Stimulated activated CD8-positive, alpha-beta memory T cell treated with anti-CD3 and anti-CD28 coated beads, Interleukin-2, amount 100 ng/mL, for 48 hours (primary cell): ENCODE results near the gene MICAL3.
A peak's percentile ranks its signal among the peaks of the same experiment; 100 is the strongest.
"Not testable (repeated sequence)": the region's sequence is repeated elsewhere in the genome, so short reads cannot be mapped to it uniquely, and the experiment has no call there.

Source experiments
- DNase-seq, 2 donors: peaks; one replicate each; pipeline ENCODE4 v3.0.0-alpha.2; 2020; ENCODE audit warnings: low read depth in 2 of 2

MICAL3 gene, protein sequence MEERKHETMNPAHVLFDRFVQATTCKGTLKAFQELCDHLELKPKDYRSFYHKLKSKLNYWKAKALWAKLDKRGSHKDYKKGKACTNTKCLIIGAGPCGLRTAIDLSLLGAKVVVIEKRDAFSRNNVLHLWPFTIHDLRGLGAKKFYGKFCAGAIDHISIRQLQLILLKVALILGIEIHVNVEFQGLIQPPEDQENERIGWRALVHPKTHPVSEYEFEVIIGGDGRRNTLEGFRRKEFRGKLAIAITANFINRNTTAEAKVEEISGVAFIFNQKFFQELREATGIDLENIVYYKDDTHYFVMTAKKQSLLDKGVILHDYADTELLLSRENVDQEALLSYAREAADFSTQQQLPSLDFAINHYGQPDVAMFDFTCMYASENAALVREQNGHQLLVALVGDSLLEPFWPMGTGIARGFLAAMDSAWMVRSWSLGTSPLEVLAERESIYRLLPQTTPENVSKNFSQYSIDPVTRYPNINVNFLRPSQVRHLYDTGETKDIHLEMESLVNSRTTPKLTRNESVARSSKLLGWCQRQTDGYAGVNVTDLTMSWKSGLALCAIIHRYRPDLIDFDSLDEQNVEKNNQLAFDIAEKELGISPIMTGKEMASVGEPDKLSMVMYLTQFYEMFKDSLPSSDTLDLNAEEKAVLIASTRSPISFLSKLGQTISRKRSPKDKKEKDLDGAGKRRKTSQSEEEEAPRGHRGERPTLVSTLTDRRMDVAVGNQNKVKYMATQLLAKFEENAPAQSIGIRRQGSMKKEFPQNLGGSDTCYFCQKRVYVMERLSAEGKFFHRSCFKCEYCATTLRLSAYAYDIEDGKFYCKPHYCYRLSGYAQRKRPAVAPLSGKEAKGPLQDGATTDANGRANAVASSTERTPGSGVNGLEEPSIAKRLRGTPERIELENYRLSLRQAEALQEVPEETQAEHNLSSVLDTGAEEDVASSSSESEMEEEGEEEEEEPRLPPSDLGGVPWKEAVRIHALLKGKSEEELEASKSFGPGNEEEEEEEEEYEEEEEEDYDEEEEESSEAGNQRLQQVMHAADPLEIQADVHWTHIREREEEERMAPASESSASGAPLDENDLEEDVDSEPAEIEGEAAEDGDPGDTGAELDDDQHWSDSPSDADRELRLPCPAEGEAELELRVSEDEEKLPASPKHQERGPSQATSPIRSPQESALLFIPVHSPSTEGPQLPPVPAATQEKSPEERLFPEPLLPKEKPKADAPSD (N-terminal part only)

DNA sequence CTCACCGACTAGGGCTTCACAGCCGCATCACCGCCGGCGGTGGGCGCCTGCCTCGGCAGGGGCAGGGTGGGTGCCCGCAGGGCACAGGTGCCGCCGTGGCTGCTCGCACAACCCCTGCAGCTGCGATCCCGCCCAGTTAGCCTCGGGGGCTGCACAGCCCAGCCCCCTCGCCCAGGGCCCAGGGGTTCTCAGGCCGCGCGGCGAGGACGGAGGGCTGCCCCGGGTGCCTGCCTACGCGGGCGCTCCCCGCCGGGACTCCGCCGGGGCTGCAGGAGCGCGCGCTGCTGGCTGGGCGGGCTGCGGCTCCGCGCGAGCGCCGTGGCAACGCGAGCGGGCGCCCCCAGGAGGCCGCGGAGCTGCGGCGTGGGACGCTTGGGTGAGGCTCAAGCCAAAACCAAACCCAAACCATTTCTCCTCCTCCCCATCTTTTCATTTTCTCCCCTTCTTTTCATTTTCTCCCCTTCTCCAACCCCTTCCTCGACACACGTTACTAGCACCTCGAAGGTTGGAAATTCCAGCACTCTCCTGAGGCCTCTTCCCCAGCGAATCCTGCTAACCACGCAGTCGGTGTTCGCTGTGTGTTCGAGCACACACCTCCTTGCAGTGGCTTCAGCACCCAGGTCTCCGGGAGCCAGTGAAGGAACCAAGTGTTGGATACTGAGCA is at the start of gene MICAL3:
TSS of gene MICAL3 (minus strand) at position 286 of the 664 bp plus-strand sequence. CDS start 117,749 bp downstream, outside the sequence.
- peak; percentile 49 to 56 for DNase-seq

- DNase-seq: not testable (repeated sequence)
Measured at GRCh38 chr22:18073927-18074326, 49.6 kb upstream of the MICAL3 start.

GRCh38 chr22:18073467-18073866 is 49.1 kb upstream of the MICAL3 start:
- no peak for DNase-seq

DNA sequence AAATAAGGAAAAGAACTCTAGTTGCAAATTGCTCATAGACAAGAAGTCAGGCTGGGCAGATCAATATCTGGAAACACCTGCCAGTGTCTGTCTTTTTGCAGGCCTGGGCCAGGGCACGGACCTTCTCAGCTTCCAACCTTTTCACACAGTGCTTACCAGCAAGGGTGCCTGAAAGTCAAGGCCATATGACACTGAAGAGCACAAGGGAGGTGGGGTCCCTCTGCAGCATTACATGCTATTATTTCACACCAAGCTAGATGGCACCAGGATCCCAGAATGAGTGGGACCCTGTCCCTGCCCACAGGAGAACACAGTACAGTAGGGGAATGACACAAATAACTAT is 47.6 kb upstream of the MICAL3 start:
- no peak for DNase-seq

DNA sequence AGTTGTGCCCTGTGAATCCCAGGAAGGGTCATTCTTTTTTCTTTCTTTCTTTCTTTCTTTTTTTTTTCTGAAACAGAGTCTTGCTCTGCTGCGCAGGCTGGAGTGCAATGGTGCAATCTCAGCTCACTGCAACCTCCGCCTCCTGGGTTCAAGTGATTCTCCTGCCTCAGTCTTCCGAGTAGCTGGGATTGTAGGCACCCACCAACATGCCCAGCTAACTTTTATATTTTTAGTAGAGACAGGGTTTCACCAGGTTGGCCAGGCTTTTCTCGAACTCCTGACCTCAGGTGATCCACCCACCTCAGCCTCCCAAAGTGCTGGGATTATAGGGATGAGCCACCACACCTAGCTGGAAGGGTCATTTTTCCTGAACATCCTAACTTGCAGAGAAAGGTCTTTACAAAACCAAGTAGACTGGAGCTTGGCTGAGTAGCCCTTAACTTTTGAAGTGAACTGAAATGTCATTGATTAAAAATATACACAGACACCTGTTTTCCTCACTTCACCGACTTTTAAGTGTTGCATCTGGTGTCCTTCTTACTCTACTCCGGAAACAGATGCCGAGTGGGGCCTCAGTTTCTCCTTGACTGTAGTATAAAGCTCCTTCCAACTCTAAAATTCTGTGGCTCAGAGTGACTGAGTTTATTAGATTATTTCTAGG is 47.1 kb upstream of the MICAL3 start:
- DNase-seq: not testable (repeated sequence)

DNA sequence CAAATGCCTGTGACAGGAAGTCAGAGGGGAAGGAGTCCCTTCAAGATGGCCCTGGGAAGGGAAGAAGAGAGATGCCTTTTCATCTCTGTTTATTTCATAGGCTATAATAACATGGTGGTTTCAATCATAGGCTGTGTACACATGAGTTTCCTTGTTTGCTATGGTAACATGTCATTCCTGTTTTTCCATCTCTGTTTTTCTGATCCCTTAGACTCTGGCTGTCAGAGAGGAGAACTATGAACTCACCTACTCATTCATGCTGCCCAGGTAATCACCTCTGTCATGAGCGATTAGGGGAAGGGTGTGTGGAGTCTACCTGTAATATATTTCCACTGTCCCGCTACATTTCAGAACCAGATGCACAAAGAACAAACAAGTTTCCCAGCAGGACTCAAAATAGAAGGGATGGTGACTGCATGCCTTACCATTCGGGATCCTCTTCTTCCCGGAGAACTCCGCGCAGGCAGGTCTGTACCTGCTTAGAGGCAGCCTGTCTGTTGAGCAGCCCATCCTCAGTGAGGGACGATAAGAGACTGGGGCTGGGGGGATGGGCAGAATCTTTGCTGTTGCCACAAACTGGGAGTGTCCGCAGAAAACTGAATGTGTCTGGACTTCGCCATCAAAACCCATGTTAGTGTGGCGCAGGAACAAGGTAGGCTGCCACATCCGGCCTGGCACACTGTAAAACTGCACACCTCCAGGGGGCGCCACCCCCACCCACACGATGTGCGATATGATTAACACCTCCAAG is 46.4 kb upstream of the MICAL3 start:
- no peak for DNase-seq

DNA sequence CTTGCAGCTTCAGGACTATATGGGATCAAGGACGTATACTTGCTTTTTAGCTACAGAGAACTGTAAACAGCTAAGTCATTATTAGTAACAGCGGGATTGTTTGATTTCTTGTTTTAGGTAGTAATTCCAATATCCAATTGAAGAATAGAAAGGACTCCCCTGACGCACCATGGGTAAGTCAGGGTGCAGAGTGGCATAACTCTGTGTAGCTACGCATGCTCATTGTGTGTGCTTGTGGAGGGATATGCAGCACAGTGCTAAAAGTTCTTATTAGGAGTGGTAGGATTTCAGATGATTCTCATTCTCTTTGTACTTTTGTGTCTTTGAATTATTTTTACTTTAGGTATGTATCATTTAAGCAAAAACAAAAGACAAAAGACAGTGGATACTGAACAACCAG is 45.7 kb upstream of the MICAL3 start:
- DNase-seq: no peak

- no peak for DNase-seq
Measured at GRCh38 chr22:18069041-18069440, 44.7 kb upstream of the MICAL3 start.

GRCh38 chr22:18068381-18068988 is 44.1 kb upstream of the MICAL3 start:
- DNase-seq: no peak

GRCh38 chr22:18067548-18068341 is 43.4 kb upstream of the MICAL3 start:
- DNase-seq: no peak

DNA sequence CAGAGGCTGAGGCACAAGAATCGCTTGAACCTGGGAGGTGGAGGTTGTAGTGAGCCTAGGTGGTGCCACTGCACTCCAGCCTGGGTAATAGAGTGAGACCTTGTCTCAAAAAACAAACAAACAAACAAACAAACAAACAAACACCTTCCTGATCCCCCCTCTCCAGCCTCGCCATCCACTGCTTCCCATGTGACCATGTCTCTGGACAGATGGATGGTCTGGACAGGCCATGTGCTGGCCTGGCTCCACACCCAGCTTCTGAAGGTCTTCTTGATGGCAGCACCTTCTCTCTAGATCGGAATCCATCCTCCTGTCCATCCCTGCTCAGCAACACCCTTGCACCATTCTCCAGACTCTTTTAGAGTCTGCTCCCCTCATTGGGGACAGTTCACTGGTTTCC is 42.8 kb upstream of the MICAL3 start:
- DNase-seq: no peak

- no peak for DNase-seq
Measured at GRCh38 chr22:18066181-18066859, 42.0 kb upstream of the MICAL3 start.

DNA sequence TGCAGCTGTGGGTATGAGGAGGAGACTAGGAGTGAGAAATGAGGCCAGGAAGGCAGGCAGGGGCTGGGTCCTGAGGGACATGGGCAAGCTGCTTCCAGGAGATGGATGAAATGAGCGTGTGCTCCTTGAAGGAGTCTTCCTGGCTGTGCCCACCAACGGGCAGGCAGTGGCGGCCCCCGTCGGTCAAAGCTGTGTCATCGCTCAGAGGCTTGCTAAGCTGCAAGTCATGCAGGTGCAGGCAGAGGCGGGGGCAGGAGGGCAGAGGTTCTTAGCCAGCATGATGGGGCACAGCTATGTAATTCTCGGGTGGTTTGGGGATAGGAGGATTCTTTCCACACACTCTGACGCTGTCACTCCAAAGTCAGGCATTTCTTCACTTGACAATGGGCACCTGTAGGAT is 40.9 kb upstream of the MICAL3 start:
- DNase-seq: no peak

DNA sequence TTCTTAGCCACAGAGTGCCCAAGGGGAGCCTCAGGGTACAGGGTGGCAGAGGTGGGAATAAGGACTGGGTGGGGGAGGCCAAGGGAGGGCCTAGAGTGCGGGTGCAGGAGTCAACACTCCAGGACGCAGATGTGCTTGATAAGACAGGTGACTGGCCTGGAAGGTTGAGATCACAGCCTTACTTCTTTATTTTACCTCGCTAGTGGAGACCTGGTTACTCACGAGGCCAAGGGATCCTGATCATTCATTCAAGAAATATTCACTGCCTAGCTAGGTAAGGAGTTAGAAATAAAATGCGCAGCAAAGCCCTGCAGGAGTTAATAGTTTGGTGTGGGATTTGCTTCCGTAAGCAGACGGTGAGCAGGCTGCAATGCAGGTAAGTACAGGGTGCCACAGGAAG is 40.3 kb upstream of the MICAL3 start:
- no peak for DNase-seq

DNA sequence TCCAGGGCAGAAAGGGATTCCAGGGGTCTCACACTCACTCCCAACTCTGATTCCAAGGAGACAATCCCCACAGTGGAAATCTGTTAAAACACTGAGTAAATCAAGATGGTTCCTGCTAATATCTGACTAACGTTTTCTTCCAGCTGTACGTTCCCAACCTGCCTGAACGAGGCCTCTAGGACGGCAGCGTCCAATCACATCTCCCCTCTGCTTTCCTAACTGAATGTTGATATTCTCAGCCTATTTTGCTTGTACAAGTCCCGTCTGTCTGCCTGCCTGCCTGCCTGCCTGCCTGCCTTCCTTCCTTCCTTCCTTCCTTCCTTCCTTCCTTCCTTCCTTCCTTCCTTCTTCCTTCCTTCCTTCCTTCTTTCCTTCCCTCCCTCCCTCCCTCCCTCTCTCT is 39.4 kb upstream of the MICAL3 start:
- not testable (repeated sequence) for DNase-seq

- no peak for DNase-seq
Measured at GRCh38 chr22:18063306-18063705, 38.9 kb upstream of the MICAL3 start.

DNA sequence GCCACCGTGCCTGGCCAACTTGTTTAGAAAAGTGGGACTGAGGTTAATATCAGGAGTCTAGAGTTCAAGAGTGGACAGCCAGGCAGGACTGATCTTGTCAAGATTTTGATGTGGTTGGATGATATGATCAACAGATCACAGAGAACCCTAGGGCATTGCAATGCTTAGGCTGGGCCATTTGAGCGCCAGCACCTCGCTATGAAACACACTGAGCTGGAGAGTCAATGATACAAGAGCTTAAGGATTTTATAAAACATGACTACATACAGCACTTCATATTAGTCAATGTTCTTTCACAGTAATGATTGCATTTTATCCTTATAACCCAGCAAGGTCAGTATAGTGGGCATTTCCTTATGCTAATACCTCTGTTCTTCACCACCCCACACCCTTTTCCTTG is 38.1 kb upstream of the MICAL3 start:
- no peak for DNase-seq
